ENCODE results near the gene TMEM87A. TPM values are rescaled to one million over a fixed set of nuclear protein-coding genes. Genes with fewer than 3 reads are reported as not detected.

TMEM87A gene
- polyA plus RNA-seq, 1 experiment = 37.4 TPM

DNA sequence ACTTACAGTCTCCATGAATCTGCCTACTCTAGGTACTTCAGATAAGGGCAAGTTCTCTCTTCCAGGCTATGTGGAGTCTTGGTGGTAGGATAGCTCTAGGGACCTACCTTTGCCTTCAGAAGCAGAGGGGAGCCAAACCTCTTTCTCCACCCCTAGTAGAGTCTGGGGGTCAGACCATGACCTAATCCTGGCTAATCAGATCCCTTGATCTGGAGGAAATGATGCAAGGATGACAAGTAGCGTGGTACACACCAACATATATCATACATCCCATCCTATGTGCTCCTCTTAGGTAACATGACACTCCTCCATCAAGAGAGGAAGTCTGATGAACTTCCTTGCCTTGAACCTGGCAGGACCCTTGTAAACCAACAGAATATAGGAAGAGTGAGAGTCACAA lies 101.4 kb downstream of the TMEM87A start:
- CTCF ChIA-PET = no interaction called here
- H3K27me3 ChIP-seq (ENCODE audit: control insufficient read depth, insufficient read depth, low read length) = no peaks in the 10 kb centered on the region

DNA sequence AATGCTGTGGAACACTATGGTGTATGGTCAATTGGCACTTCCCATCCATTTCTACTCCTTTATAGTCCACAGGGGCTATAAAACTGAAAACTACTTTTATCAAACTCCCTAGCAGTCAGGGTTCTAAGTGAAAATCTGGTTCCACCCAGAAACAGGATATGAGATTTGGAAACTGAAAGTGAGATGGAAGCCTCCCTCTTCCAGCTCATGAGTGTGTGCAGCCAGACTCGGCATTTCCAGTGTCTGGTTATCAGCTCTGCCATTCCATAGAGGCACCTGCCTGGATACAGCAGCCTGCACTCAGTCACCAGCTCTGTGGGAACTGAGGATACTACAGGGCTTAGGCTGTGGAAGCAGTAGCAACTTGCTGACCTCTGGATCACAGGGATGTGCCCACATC lies 102.1 kb downstream of the TMEM87A start:
- DNase-seq (ENCODE audit: low read depth, low spot score) = no peak
- Histone ChIP-seq H3K9me3 (ENCODE audit: control insufficient read depth, insufficient read depth, low read length) (no peaks in the 10 kb centered on the region), H3K27me3 (ENCODE audit: control insufficient read depth, insufficient read depth, low read length) (no peaks in the 10 kb centered on the region), H3K4me3 (ENCODE audit: low read depth, low read length) (no peak overlapping the region), H3K27ac (ENCODE audit: low read depth, low read length) (no peak overlapping the region)
- POLR2A ChIA-PET = no interaction called here
- CTCF ChIA-PET = no interaction called here
- TF ChIP-seq, protein P1, sequence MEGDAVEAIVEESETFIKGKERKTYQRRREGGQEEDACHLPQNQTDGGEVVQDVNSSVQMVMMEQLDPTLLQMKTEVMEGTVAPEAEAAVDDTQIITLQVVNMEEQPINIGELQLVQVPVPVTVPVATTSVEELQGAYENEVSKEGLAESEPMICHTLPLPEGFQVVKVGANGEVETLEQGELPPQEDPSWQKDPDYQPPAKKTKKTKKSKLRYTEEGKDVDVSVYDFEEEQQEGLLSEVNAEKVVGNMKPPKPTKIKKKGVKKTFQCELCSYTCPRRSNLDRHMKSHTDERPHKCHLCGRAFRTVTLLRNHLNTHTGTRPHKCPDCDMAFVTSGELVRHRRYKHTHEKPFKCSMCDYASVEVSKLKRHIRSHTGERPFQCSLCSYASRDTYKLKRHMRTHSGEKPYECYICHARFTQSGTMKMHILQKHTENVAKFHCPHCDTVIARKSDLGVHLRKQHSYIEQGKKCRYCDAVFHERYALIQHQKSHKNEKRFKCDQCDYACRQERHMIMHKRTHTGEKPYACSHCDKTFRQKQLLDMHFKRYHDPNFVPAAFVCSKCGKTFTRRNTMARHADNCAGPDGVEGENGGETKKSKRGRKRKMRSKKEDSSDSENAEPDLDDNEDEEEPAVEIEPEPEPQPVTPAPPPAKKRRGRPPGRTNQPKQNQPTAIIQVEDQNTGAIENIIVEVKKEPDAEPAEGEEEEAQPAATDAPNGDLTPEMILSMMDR (IDR thresholded peaks at IDR 0.05; ENCODE audit: low read depth, low read length) = no peak

More for the DNA sequence above, 101.4 kb downstream of the TMEM87A start:
- Histone ChIP-seq H3K4me3 (ENCODE audit: low read depth, low read length) (no peak overlapping the region), H3K9me3 (ENCODE audit: control insufficient read depth, insufficient read depth, low read length) (no peaks in the 10 kb centered on the region), H3K27ac (ENCODE audit: low read depth, low read length) (no peak overlapping the region)
- TF ChIP-seq, protein P1 (IDR thresholded peaks at IDR 0.05; ENCODE audit: low read depth, low read length) = no peak
- POLR2A ChIA-PET = interaction anchor here (0.6 kb wide), 1 partner anchor 292 kb away, joined by 5 read pairs; no protein-coding TSS in a partner anchor
- no peak for DNase-seq (ENCODE audit: low read depth, low spot score)

GRCh38 chr15:42166225-42166940 lies 106.8 kb downstream of the TMEM87A start:
- TF ChIP-seq, protein P1 (IDR thresholded peaks at IDR 0.05; ENCODE audit: low read depth, low read length) = no peak
- POLR2A ChIA-PET = no interaction called here
- Histone ChIP-seq H3K27ac (ENCODE audit: low read depth, low read length) (no peak overlapping the region), H3K4me3 (ENCODE audit: low read depth, low read length) (no peak overlapping the region), H3K27me3 (ENCODE audit: control insufficient read depth, insufficient read depth, low read length) (no peaks in the 10 kb centered on the region), H3K9me3 (ENCODE audit: control insufficient read depth, insufficient read depth, low read length) (no peaks in the 10 kb centered on the region)
- no peak for DNase-seq (ENCODE audit: low read depth, low spot score)
- CTCF ChIA-PET = interaction anchor here (0.7 kb wide), 1 partner anchor 219 kb away, joined by 3 read pairs; no protein-coding TSS in a partner anchor

- no peak for DNase-seq (ENCODE audit: low read depth, low spot score)
- POLR2A ChIA-PET = interaction anchor here (0.6 kb wide), 1 partner anchor 97 kb away, joined by 4 read pairs; no protein-coding TSS in a partner anchor
- Histone ChIP-seq H3K27ac (ENCODE audit: low read depth, low read length) (no peak overlapping the region), H3K27me3 (ENCODE audit: control insufficient read depth, insufficient read depth, low read length) (no peaks in the 10 kb centered on the region), H3K9me3 (ENCODE audit: control insufficient read depth, insufficient read depth, low read length) (no peaks in the 10 kb centered on the region), H3K4me3 (ENCODE audit: low read depth, low read length) (no peak overlapping the region)
- TF ChIP-seq, protein P1 (IDR thresholded peaks at IDR 0.05; ENCODE audit: low read depth, low read length) = no peak
- CTCF ChIA-PET = no interaction called here
Observed at GRCh38 chr15:42165106-42165505, 108.1 kb downstream of the TMEM87A start.

- POLR2A ChIA-PET = no interaction called here
Observed at GRCh38 chr15:42163947-42164550, 109.2 kb downstream of the TMEM87A start.

More at GRCh38 chr15:42163947-42164550, 109.2 kb downstream of the TMEM87A start:
- TF ChIP-seq, protein P1 (IDR thresholded peaks at IDR 0.05; ENCODE audit: low read depth, low read length) = no peak
- H3K9me3 ChIP-seq (ENCODE audit: control insufficient read depth, insufficient read depth, low read length) = no peaks in the 10 kb centered on the region
- no peak for DNase-seq (ENCODE audit: low read depth, low spot score)
- H3K27ac ChIP-seq (ENCODE audit: low read depth, low read length) = no peak overlapping the region
- no peak overlapping the region for H3K4me3 ChIP-seq (ENCODE audit: low read depth, low read length)
- H3K27me3 ChIP-seq (ENCODE audit: control insufficient read depth, insufficient read depth, low read length) = no peaks in the 10 kb centered on the region
- CTCF ChIA-PET = no interaction called here
